GM19463 (cell line): ENCODE results near the gene ERG28.
"Not testable (repeated sequence)": the region's sequence is repeated elsewhere in the genome, so short reads cannot be mapped to it uniquely, and the experiment has no call there.

Experiments
- ATAC-seq: cut with Tn5 transposase; IDR thresholded peaks from one replicate; pipeline ENCODE4 v1.9.1; 2021; ENCODE audit warnings: mild to moderate bottlenecking, moderate library complexity; ENCODE audit not compliant: unreplicated experiment

Gene ERG28

GRCh38 chr14:75660630-75661498 is at the start of gene ERG28, which contains the start of gene TTLL5:
Gene ERG28 (minus strand): TSS chr14:75660876. CDS start chr14:75657502, 3,374 bp downstream.
Gene TTLL5 (plus strand): TSS chr14:75661246. CDS start chr14:75663150, 1,904 bp downstream.
- ATAC-seq = peak; percentile 97

GRCh38 chr14:75709207-75709812 is 48.6 kb upstream of the ERG28 start:
- ATAC-seq = no peak

- ATAC-seq = no peak
These were observed 44.3 kb upstream of the ERG28 start for GRCh38 chr14:75705014-75705413.

DNA sequence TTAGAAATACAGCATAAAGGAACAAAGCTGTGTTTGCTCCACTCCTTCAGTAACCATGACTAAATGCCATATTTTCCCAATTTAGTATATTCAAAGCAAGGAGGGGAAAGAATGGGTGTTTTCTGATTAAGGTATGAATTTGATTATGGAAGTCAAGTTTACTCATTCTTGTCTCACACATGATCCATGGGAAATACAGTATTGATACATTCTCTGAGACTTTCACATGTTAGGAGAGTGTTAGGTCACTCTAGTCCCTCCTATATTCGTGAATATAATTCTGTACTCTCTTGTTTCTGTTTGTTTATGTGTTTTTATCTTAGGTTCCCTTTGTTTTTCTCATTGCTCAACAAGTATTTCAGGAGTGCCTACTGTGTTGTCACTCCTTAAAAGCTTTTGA is 42.8 kb upstream of the ERG28 start:
- no peak for ATAC-seq

- ATAC-seq = no peak
These were observed 42.1 kb upstream of the ERG28 start for GRCh38 chr14:75702616-75703261.

GRCh38 chr14:75702122-75702521 is 41.4 kb upstream of the ERG28 start:
- ATAC-seq = no peak

GRCh38 chr14:75700295-75700694 is 39.6 kb upstream of the ERG28 start:
- no peak for ATAC-seq

DNA sequence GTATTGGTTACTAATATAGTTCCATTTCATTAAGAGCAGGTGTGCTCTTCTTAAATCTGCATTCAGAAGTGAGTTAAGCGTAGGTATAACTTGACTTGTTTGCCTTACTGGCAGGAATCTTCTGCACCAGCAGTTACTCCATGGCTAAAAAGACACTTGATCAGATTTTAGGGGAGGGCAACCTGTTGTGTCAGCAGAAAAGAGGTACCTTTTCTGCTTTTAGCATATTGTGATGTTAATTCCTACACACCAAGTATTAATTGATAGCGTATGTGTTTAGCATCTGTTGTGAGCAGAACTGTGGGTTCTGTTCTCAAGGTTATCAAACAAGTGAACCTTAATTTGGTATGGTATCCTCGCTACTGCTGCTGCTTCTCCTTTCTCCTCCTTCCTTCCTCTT is 38.7 kb upstream of the ERG28 start:
- no peak for ATAC-seq

GRCh38 chr14:75697918-75698317 is 37.2 kb upstream of the ERG28 start:
- no peak for ATAC-seq

DNA sequence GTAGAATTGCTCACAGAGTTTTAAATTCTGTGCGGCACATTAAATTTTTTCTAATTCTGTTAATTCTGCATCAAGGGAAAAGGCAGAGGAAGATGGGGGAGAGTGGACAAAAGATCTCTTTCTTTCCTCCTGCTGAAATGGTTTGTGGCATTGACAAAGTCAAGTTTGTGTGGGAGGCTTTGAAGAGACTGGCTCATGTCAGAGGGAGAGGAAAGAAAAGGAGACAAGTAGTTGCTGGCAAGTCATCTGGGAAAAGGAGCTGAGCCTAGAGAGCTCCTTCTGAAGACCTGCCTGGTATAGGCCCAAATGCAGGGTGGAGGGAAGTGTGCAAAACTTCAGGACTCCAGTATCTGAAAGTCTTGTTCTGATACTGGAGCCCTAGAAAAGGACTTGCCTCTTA is 36.7 kb upstream of the ERG28 start:
- ATAC-seq = no peak

DNA sequence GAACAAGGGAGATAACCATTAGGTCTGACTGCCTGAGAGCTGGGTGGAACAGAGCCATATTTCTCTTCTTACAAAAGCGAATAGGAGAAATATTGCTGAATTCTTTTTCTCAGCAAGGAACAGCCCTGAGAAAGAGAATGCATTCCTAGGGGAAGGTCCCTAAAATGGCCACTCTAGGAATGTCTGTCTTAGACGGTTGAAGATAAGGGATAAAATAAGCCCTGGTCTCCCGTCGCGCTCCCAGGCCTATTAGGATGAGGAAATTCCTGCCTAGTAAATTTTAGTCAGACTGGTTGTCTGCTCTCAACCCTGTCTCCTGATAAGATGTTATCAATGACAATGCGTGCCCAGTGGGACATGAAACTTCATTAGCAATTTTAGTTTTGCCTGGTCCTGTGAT is 34.3 kb upstream of the ERG28 start:
- ATAC-seq = not testable (repeated sequence)

GRCh38 chr14:75690010-75690409 is 29.3 kb upstream of the ERG28 start:
- no peak for ATAC-seq

DNA sequence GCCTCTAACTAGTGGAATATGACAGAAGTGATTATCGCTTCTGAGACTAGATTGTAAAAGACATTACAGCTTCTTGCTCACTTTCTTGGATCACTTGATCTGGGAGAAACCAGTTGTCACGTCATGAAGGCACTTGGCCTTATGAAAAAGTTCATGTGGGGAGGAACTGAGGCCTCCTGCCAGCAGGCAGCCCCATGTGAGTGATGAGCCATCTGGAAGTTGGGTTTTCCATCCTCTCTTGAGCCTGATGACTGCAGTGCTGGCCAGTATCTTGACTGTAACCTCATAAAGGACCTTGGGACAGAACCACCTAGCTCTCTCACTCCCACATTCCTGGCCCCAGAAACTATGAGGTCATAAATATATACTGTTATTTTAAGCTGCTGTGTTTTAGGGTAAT is 28.3 kb upstream of the ERG28 start:
- no peak for ATAC-seq

- ATAC-seq = no peak
These were observed 25.2 kb upstream of the ERG28 start for GRCh38 chr14:75685910-75686309.

- no peak for ATAC-seq
These were observed 14.7 kb upstream of the ERG28 start for GRCh38 chr14:75675265-75675960.

DNA sequence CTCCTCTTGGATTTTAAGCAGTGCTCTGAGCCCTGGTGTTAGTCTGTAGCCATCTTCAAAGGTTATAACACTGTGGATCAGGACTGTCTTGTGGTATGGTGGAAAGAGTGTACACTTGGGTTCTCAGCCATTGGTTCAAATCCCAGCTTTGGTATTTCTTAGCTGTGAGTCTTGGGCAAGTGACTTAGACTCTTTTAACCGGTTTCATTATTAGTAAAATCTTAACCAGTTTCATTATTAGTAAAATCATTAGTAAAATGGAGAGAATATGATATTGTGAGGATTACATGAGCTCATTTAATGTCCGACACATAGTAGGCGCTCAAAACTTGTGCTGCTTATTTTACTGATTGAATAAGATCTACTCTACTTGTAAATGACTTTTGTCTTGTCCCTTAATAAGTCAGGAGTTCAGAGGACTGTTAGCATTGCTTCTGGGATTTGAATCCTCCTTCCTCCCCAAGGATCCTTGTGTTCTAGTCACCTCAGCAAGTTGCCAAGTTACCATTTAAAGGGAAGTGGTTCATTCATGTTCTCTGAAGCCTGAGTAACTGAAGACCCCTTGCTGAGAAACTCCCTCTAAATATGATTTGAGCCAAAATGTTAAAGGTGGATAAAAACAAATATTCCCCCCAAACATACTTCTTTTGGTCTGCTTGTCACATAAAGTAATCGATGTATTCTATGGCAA is 12.8 kb upstream of the ERG28 start:
- no peak for ATAC-seq

DNA sequence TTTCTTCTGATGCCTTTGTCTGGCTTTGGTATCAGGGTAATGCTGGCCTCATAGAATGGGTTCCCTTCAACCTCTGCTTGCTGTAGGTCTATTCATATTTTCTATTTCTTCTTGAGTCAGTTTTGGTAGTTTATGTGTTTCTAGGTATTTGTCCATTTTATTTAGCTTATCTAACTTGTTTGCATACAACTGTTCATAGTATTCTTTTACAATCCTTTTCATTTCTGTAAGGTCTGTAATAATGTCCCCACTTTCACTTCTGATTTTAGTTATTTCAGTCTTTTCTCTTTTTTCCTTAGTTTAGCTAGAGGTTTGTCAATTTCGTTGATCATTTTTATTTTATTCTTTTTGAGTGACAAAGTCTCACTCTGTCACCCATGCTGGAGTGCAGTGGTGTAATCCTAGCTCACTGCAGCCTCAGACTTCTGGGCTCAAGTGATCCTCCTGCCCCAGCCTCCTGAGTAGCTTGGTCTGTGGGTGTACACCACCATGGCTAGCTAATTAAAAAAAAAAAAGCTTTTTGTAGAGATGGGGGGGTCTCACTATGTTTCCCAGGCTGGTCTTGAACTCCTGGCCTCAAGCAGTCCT is 12.0 kb upstream of the ERG28 start:
- no peak for ATAC-seq

DNA sequence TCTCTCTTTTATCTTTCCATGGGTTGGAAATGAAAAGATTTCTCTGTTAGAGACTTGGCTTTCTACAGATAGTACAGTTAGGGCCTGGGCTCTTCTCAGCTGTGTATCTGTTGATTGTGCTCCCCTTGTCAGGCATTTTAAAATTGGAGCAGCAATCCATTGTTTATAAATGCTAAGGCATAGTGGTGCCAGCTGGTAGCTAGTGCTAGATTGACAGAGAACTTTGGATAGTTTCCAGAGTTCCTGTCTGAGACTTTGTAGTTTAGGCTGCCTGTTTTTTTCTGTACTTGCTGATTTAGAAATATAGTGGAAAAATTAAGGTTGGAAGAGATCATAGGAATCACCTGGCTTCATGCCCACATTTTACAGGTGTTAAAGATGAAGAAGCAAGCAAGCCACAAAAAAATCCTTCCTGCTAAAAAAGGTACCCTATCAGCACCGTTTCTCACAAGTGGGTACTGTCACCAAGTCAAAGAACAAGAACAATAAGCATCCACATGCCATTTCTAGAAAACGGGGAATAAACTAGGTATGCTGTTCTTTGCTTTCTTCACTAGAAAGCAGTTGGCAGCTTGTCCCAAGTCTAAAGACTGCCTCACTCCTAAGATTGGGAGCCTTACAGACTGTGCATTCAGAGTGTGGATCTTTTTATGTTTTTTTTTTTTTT is 6.6 kb upstream of the ERG28 start:
- no peak for ATAC-seq

DNA sequence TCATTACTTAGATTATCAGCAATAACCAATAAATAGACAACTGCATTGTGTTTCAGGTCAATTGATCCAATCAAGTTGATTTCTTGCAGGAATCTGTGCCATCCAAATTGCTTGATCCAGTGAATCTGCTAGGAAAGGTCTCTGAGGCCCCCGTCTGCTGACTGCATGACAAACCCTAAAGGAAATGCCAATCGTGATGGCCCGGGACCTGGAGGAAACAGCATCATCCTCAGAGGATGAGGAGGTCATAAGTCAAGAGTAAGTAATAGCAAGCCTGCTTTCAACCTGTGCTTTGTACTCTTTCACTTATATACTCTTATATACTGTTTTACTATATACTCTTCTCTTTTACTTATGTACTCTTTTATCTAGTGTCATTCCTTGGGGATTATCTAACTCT is 2.3 kb upstream of the ERG28 start:
- no peak for ATAC-seq

GRCh38 chr14:75661499-75661814 is 781 bp upstream of the ERG28 start:
- ATAC-seq = no peak
